GM12892 (cell line): ENCODE measurements around the gene AGPAT4.

ENCODE experiments used
- POLR2A ChIP-seq: IDR thresholded peaks from 2 replicates; pipeline ENCODE4 v1.6.1; 2011; ENCODE audit warnings: low read depth, low read length, control low read depth
- POLR2AphosphoS5 ChIP-seq: IDR thresholded peaks from 2 replicates; pipeline ENCODE4 v1.6.1; 2011; ENCODE audit warnings: low read depth, low read length, control low read depth
- TAF1 ChIP-seq: IDR thresholded peaks from 2 replicates; pipeline ENCODE4 v1.6.1; 2011; ENCODE audit warnings: low read depth, mild to moderate bottlenecking, control low read depth, low read length, borderline replicate concordance

DNA sequence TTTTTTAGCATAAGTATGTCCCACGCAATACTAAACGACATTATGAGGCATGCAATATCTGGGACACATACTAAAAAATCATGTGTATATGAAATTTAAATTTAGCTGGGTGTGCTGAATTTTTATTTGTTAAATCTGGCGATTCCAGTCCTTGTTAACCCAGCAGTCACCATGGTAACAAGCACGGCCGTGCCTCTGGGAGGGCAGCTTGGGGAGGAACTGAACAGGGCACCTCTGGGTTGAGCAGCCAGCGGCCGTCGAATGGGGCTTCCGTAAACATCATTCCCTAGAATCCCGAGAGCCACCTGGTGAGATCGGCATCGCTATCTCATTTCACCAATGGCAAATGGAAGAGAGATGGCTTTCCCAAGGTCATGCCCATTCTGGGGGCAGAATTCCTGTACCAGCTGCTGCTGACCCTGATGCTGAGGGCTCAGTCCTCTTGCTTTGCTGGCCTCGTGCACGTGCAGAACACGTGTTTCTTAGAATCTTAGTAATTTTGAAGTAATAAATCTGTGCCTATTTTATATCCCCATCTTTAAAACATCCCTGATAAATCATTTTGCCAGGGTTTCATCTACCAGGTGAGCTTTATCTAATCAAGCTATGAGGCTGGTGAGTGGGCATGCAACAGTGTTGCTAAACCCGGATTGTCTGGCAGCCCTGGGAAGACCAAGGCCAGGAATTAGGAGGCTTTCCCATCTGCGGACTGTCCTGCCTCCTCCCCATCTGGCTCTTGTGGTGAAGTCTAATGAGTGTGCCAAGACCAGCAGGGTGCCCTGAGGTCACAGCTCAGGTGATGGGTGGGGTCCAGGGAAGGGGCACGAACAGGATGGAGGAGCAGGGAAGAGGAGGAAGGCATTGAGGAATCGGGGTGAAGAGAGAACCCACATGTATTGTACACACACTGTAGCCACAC lies 85.1 kb downstream of the AGPAT4 start:
- TF ChIP-seq POLR2A = no peak
- TF ChIP-seq POLR2AphosphoS5 = no peak
- TF ChIP-seq TAF1 = no peak
